PC-3 (cell line): Measurements from ENCODE around the gene TAL2. TPM values are rescaled to one million over a fixed set of nuclear protein-coding genes. Genes with fewer than 3 reads are reported as not detected.

Source experiments
- ATAC-seq: fragments of 200-7000 bp; cut with Tn5 transposase; 2 replicates; pipeline ENCODE4 v1.9.1; 2020; ENCODE audit warnings: mild to moderate bottlenecking, moderate library complexity
- BruUV-seq: library from RNA; stranded (reverse); fragments of 400-500 nt; replicated peaks from 2 replicates; lab custom pipeline; 2021; lab: Mats Ljungman, UMichigan
- CTCF ChIA-PET: fragments of 300-600 bp; sonication (Branson Sonifier 250); formaldehyde crosslinking; loops from one replicate; lab custom pipeline; 2022; ENCODE audit warnings: antibody characterized with exemption; lab: Charles Lee
- POLR2A ChIA-PET: fragments of 300-600 bp; sonication (Branson Sonifier 250); formaldehyde crosslinking; loops from one replicate; lab custom pipeline; 2022; ENCODE audit warnings: antibody characterized with exemption; ENCODE audit not compliant: unreplicated experiment; lab: Charles Lee
- DNase-seq: peaks from one replicate; pipeline ENCODE4 v3.0.0-alpha.2; 2015
- H2AFZ ChIP-seq: fragments of 300-600 bp; sonication (generic); 2 replicates; pipeline ENCODE4 v1.6.0; 2016; ENCODE audit warnings: antibody characterized with exemption, low read length
- H3F3A ChIP-seq: fragments of 300-600 bp; sonication (generic); one replicate; pipeline ENCODE4 v1.6.0; 2017; ENCODE audit warnings: antibody characterized with exemption, low read length, control low read depth, mild to moderate bottlenecking; ENCODE audit not compliant: unreplicated experiment
- H3K27ac ChIP-seq: fragments of 300-600 bp; sonication (generic); 2 replicates; pipeline ENCODE4 v1.5.1; 2016; ENCODE audit warnings: mild to moderate bottlenecking, low read length
- H3K27me3 ChIP-seq: fragments of 300-600 bp; sonication (generic); 2 replicates; pipeline ENCODE4 v1.6.1; 2016; ENCODE audit warnings: low read length, mixed read lengths
- H3K36me3 ChIP-seq: fragments of 300-600 bp; sonication (generic); 2 replicates; pipeline ENCODE4 v1.6.1; 2016; ENCODE audit warnings: low read depth, mixed run types, low read length, mixed read lengths
- H3K4me1 ChIP-seq: fragments of 300-600 bp; sonication (generic); 2 replicates; pipeline ENCODE4 v1.5.1; 2016; ENCODE audit warnings: low read length; ENCODE audit not compliant: insufficient read depth
- H3K4me2 ChIP-seq: fragments of 300-600 bp; sonication (generic); 2 replicates; pipeline ENCODE4 v1.6.0; 2016; ENCODE audit warnings: low read length
- H3K4me3 ChIP-seq: fragments of 300-600 bp; sonication (generic); 2 replicates; pipeline ENCODE4 v1.5.1; 2016; ENCODE audit warnings: mild to moderate bottlenecking, low read length, mixed read lengths
- H3K79me2 ChIP-seq: fragments of 300-600 bp; sonication (generic); 2 replicates; pipeline ENCODE4 v1.6.1; 2017; ENCODE audit warnings: low read length, mixed read lengths
- H3K9ac ChIP-seq: fragments of 300-600 bp; sonication (generic); 2 replicates; pipeline ENCODE4 v1.6.0; 2016; ENCODE audit warnings: mild to moderate bottlenecking, low read length
- H3K9me2 ChIP-seq: fragments of 300-600 bp; sonication (generic); replicated peaks from 2 replicates; pipeline ENCODE4 v1.6.1; 2016; ENCODE audit warnings: mixed run types, low read length, mixed read lengths
- H3K9me3 ChIP-seq: fragments of 300-600 bp; sonication (generic); 2 replicates; pipeline ENCODE4 v1.6.1; 2016; ENCODE audit warnings: low read length, mixed read lengths
- H4K20me1 ChIP-seq: fragments of 300-600 bp; sonication (generic); 2 replicates; pipeline ENCODE4 v1.6.1; 2016; ENCODE audit warnings: low read length, mixed read lengths
- CTCF ChIP-seq: fragments of 300-600 bp; sonication (generic); conservative IDR thresholded peaks from 2 replicates; pipeline ENCODE4 v1.5.1; 2017; ENCODE audit warnings: antibody characterized with exemption, low read depth, mild to moderate bottlenecking, low read length
- EZH2 ChIP-seq: fragments of 300-600 bp; sonication (generic); IDR thresholded peaks from one replicate; pipeline ENCODE4 v1.6.1; 2017; ENCODE audit warnings: antibody characterized with exemption, mild to moderate bottlenecking, low read length; ENCODE audit not compliant: unreplicated experiment
- EZH2phosphoT487 ChIP-seq: fragments of 300-600 bp; sonication (generic); IDR thresholded peaks from 2 replicates; pipeline ENCODE4 v1.6.1; 2018; ENCODE audit warnings: mild to moderate bottlenecking, antibody characterized with exemption, low read length, borderline replicate concordance
- intact Hi-C: fragments of 100-400 bp; cut with micrococcal nuclease; formaldehyde crosslinking; loops from 2 replicates; pipeline ENCODE4 v1.9.0; 2023
- total RNA-seq: library from RNA; depleted of rRNA; stranded (reverse); fragments of >200 nt; gene quantifications from 2 replicates; pipeline ENCODE4 v1.2.3, GENCODE V29; 2014

TAL2 gene
- total RNA-seq, 1 experiment from 2014 or later: not detected

- no TSS peak for BruUV-seq
- Histone ChIP-seq H3K4me3 (no peak overlapping the region), H3K9me2 (no peaks in the 10 kb centered on the region), H3F3A (no peaks in the 10 kb centered on the region), H3K79me2 (no peaks in the 10 kb centered on the region), H3K27ac (no peak overlapping the region), H3K36me3 (peaks cover 10% of the 10 kb centered on the region), H3K9ac (no peak overlapping the region), H3K4me2 (no peak overlapping the region), H3K4me1 (no peaks in the 10 kb centered on the region), H4K20me1 (no peaks in the 10 kb centered on the region), H2AFZ (no peak overlapping the region), H3K9me3 (no peaks in the 10 kb centered on the region), H3K27me3 (no peaks in the 10 kb centered on the region)
- DNase-seq (no peak), ATAC-seq (no peak)
- intact Hi-C loops: no loop called here
- TF ChIP-seq CTCF: no peak
- ChIA-PET CTCF (no interaction called here), POLR2A (no interaction called here)
These were observed 18.5 kb upstream of the TAL2 start for GRCh38 chr9:105643795-105644194.

DNA sequence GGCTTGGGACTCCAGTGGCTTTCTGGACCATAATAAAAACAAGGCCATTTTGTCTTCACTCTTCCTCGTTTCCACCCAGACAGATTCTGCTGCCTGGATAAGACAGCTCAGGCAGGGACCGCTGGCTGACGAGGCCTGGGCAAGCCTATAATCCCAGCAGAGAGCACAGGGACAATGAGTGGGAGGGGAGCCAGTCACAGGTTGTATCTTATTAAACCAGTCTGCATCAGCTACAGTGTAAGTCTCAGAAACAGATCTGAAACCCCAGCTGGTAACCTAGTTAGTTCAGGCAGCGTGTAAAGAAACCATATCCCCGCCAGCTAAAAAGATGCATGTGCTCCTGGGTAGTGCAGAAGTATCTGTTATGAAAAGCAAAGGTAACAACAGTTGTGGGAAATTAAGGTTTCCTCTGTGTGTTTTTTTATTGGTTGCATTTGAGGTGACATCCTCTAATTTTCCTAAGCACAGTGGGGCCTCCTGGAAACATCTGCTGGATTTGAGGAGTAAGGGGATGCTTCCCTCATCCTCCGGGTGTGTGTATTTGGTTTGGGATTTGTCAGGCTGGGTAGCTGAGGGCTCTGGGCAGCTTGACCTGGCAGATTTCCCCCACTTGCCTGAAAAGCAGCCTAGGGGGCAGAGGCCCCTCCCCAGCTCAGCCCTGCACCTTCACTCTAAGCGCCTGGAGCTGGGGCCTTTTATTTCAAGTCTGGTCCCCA, 15.2 kb upstream of the TAL2 start:
- TF ChIP-seq EZH2phosphoT487 (no peak), EZH2 (no peak), CTCF (no peak)
- Histone ChIP-seq H3K27ac (no peak overlapping the region), H3K4me1 (no peaks in the 10 kb centered on the region), H3K9ac (no peak overlapping the region), H3K27me3 (no peaks in the 10 kb centered on the region), H3K4me3 (no peak overlapping the region), H2AFZ (no peak overlapping the region), H3K4me2 (no peak overlapping the region), H3K36me3 (no peaks in the 10 kb centered on the region; the same call in 1 of the 2 replicates), H3K79me2 (no peaks in the 10 kb centered on the region), H4K20me1 (no peaks in the 10 kb centered on the region), H3K9me3 (no peaks in the 10 kb centered on the region), H3K9me2 (no peaks in the 10 kb centered on the region), H3F3A (no peaks in the 10 kb centered on the region)
- intact Hi-C loops: no loop called here
- ATAC-seq: no peak
- no TSS peak for BruUV-seq
- CTCF ChIA-PET: no interaction called here
- no peak for DNase-seq
- POLR2A ChIA-PET: interaction anchor here (0.6 kb wide), 1 partner anchor 96 kb away, joined by 3 read pairs; no protein-coding TSS in a partner anchor

GRCh38 chr9:105647595-105648349, 14.5 kb upstream of the TAL2 start:
- Histone ChIP-seq H3K9me3 (no peaks in the 10 kb centered on the region), H3K27ac (no peak overlapping the region), H3K9ac (no peak overlapping the region), H4K20me1 (no peaks in the 10 kb centered on the region), H3K4me2 (no peak overlapping the region), H3K4me3 (no peak overlapping the region), H3F3A (no peaks in the 10 kb centered on the region), H2AFZ (no peak overlapping the region), H3K79me2 (no peaks in the 10 kb centered on the region), H3K27me3 (no peaks in the 10 kb centered on the region), H3K9me2 (no peaks in the 10 kb centered on the region), H3K36me3 (no peaks in the 10 kb centered on the region), H3K4me1 (no peaks in the 10 kb centered on the region)
- BruUV-seq: no TSS peak
- TF ChIP-seq EZH2 (no peak), CTCF (no peak), EZH2phosphoT487 (no peak)
- ChIA-PET POLR2A (interaction anchor here (0.6 kb wide), 1 partner anchor 95 kb away, joined by 3 read pairs; no protein-coding TSS in a partner anchor), CTCF (no interaction called here)
- intact Hi-C loops: no loop called here
- DNase-seq: no peak
- ATAC-seq: no peak
